ENCODE data around the gene DENND10.
A peak's percentile ranks its signal among the peaks of the same experiment; 100 is the strongest.

The DENND10 gene

DNA sequence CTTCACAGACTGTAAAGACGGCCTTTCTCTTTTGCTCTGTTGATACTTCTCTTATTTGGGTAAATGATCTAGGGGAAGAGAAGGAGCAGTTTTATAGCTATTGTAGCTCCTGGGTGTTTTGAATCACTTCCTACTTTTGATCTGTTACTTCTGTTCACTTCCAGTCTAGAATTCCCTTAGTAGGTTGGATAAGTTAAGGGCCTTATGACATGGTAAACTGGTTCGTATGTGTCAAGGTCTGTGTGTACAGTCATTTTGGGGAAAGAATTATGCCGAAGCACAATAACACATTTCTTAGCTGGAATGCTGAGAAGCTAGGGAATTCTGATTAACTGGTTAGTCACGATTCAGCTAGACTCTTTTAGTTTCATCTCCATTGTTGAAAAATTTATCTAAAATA is 8.1 kb downstream of the DENND10 start:
- no peak for TF ChIP-seq CTCF (IDR thresholded peaks at IDR 0.05; ENCODE audit: insufficient read depth, low read depth, low read length, missing control alignments)
- no peak for DNase-seq (ENCODE audit: low read depth)
- no peak overlapping the region for H3K4me3 ChIP-seq (ENCODE audit: low read length)

GRCh38 chr10:119113751-119114732 is 10.1 kb downstream of the DENND10 start:
- peak; percentile 65 for DNase-seq (ENCODE audit: low read depth)
- no peak overlapping the region for H3K4me3 ChIP-seq (ENCODE audit: low read length)
- TF ChIP-seq CTCF (IDR thresholded peaks at IDR 0.05; ENCODE audit: insufficient read depth, low read depth, low read length, missing control alignments) = no peak

DNA sequence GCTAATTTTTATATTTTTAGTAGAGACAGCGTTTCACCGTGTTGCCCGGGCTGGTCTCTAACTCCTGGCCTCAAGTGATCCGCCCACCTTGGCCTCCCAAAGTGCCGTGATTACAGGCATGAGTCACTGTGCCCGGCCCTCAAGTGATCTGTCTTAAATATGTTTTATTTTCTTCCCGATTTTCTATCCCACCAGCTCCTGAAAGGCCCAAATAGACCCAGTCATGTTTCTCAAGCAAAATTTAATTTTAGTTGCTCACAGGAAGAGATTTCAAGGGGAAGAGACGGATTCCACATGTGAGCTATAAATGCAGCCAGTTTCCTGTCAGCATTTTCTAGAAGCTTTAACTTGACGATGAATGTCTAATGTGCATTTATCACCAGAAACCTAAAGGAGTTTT is 12.0 kb downstream of the DENND10 start:
- TF ChIP-seq CTCF (IDR thresholded peaks at IDR 0.05; ENCODE audit: insufficient read depth, low read depth, low read length, missing control alignments) = no peak
- no peak for DNase-seq (ENCODE audit: low read depth)
- H3K4me3 ChIP-seq (ENCODE audit: low read length) = no peak overlapping the region

GRCh38 chr10:119116326-119116951 is 12.5 kb downstream of the DENND10 start:
- H3K4me3 ChIP-seq (ENCODE audit: low read length) = no peak overlapping the region
- no peak for TF ChIP-seq CTCF (IDR thresholded peaks at IDR 0.05; ENCODE audit: insufficient read depth, low read depth, low read length, missing control alignments)
- no peak for DNase-seq (ENCODE audit: low read depth)

DNA sequence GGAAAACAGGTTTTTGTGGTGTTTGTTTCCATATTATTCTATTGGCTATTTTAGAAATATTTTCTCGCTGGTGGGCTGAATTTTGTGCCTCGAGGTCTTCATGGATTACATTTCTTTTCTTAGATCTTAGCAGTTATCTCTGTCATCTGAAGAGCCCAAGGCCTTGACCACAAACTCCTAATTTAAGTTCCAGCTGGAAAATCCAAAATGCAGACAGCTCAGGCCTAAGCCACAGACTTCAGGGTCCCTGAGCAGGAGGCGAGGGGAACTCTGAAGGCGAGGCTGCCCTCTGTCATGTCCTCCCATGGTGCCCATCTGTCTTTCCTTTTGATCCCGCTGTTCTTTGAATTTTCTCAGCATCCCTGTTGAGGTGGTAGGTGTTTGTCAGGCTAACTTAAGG is 14.3 kb downstream of the DENND10 start:
- TF ChIP-seq CTCF (IDR thresholded peaks at IDR 0.05; ENCODE audit: insufficient read depth, low read depth, low read length, missing control alignments) = no peak
- DNase-seq (ENCODE audit: low read depth) = no peak

GRCh38 chr10:119119400-119119799 is 15.5 kb downstream of the DENND10 start:
- H3K4me3 ChIP-seq (ENCODE audit: low read length) = no peak overlapping the region
- DNase-seq (ENCODE audit: low read depth) = no peak
- TF ChIP-seq CTCF (IDR thresholded peaks at IDR 0.05; ENCODE audit: insufficient read depth, low read depth, low read length, missing control alignments) = no peak

More for the DNA sequence above, 14.3 kb downstream of the DENND10 start:
- no peak overlapping the region for H3K4me3 ChIP-seq (ENCODE audit: low read length)
